Natural killer cell (primary cell): ENCODE measurements around the gene CAVIN1. TPM values are rescaled to one million over a fixed set of nuclear protein-coding genes. Genes with fewer than 3 reads are reported as not detected.

Experiments used
- ATAC-seq, 3 donors: fragments of 150-1000 bp in 2 of 3; fragments of 200-7000 bp in 1 of 3; cut with Tn5 transposase; 1 replicate in 1 of 3; 2 replicates in 2 of 3; pipeline ENCODE4 v1.10.0; 2021; ENCODE audit warnings: mild to moderate bottlenecking in 2 of 3, moderate library complexity in 2 of 3
- DNase-seq, 2 donors: peaks; one replicate each; pipeline versions ENCODE4 v3.0.0 to v3.0.0-alpha.2; 2013 to 2021; ENCODE audit warnings: mixed read lengths in 1 of 2
- H3K27ac ChIP-seq: one replicate; pipeline ENCODE4 v1.5.1; 2013; ENCODE audit warnings: mild to moderate bottlenecking, low read length
- H3K27me3 ChIP-seq: one replicate; pipeline ENCODE4 v1.6.1; 2013; ENCODE audit warnings: low read length; ENCODE audit not compliant: control insufficient read depth, insufficient read depth
- H3K36me3 ChIP-seq: one replicate; pipeline ENCODE4 v1.6.1; 2013; ENCODE audit warnings: low read length; ENCODE audit not compliant: control insufficient read depth, insufficient read depth
- H3K4me1 ChIP-seq: one replicate; pipeline ENCODE4 v1.6.1; 2013; ENCODE audit warnings: low read length; ENCODE audit not compliant: control insufficient read depth, insufficient read depth
- H3K4me3 ChIP-seq: one replicate; pipeline ENCODE4 v1.5.1; 2013; ENCODE audit warnings: low read length
- H3K9me3 ChIP-seq: one replicate; pipeline ENCODE4 v1.6.1; 2013; ENCODE audit warnings: low read length; ENCODE audit not compliant: control insufficient read depth, insufficient read depth
- H3K27ac Mint-ChIP-seq, 2 donors: one replicate each; pipeline ENCODE4 v1.8.0; 2022; ENCODE audit warnings: mild to moderate bottlenecking in 2 of 2, mixed read lengths in 2 of 2, moderate library complexity in 1 of 2
- H3K27me3 Mint-ChIP-seq, 2 donors: one replicate each; pipeline ENCODE4 v1.8.0; 2022; ENCODE audit warnings: low read depth in 2 of 2, mixed read lengths in 2 of 2
- H3K36me3 Mint-ChIP-seq: one replicate; pipeline ENCODE4 v1.8.0; 2022; ENCODE audit warnings: mixed read lengths
- H3K4me1 Mint-ChIP-seq, 2 donors: one replicate each; pipeline ENCODE4 v1.8.0; 2022; ENCODE audit warnings: mixed read lengths in 2 of 2
- H3K4me3 Mint-ChIP-seq: one replicate; pipeline ENCODE4 v1.8.0; 2022; ENCODE audit warnings: mild to moderate bottlenecking, moderate library complexity, mixed read lengths
- H3K9me3 Mint-ChIP-seq, 2 donors: one replicate each; pipeline ENCODE4 v1.8.0; 2022; ENCODE audit warnings: mixed read lengths in 2 of 2
- WGBS: methylation state at CpG from one replicate; pipeline ENCODE4 v1.1.7; 2013; ENCODE audit warnings: missing lambda C conversion rate; ENCODE audit not compliant: insufficient coverage; 5-methylcytosine and 5-hydroxymethylcytosine counted together
- intact Hi-C: fragments of 100-400 bp; cut with micrococcal nuclease; formaldehyde crosslinking; loops from one replicate; pipeline ENCODE4 v1.14.2; 2022
- total RNA-seq, 4 donors: library from RNA; stranded (reverse); fragments of 120-200 nt in 1 of 4; gene quantifications; one replicate each; pipeline versions ENCODE4 v1.2.3 to v1.2.4, GENCODE V29; 2013 to 2022
- TF ChIP-seq, protein P1 (sequence below): fragments of 200-600 bp; IDR thresholded peaks from one replicate; pipeline ENCODE4 v1.8.0; 2022; ENCODE audit warnings: antibody characterized with exemption

Gene CAVIN1
- total RNA-seq, 3 donors from 2014 or later (not counting 1 experiment from before 2014, with no cell fraction given): 0.11 to 0.20 TPM; not detected in 1

- peaks cover 7% of the 10 kb centered on the region for H3K4me1 ChIP-seq
- H3K4me3 ChIP-seq: no peak overlapping the region
- H3K27me3 Mint-ChIP-seq: peaks cover 7 to 9% of the 10 kb centered on the region in 2 donors
- TF ChIP-seq, protein P1, sequence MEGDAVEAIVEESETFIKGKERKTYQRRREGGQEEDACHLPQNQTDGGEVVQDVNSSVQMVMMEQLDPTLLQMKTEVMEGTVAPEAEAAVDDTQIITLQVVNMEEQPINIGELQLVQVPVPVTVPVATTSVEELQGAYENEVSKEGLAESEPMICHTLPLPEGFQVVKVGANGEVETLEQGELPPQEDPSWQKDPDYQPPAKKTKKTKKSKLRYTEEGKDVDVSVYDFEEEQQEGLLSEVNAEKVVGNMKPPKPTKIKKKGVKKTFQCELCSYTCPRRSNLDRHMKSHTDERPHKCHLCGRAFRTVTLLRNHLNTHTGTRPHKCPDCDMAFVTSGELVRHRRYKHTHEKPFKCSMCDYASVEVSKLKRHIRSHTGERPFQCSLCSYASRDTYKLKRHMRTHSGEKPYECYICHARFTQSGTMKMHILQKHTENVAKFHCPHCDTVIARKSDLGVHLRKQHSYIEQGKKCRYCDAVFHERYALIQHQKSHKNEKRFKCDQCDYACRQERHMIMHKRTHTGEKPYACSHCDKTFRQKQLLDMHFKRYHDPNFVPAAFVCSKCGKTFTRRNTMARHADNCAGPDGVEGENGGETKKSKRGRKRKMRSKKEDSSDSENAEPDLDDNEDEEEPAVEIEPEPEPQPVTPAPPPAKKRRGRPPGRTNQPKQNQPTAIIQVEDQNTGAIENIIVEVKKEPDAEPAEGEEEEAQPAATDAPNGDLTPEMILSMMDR: no peak
- ATAC-seq (no peak), DNase-seq (no peak)
- H3K9me3 ChIP-seq: no peaks in the 10 kb centered on the region
- no peak overlapping the region for H3K27ac ChIP-seq
- no peaks in the 10 kb centered on the region for H3K36me3 ChIP-seq
- no peaks in the 10 kb centered on the region for H3K9me3 Mint-ChIP-seq
- WGBS: 79% methylated on average over 3 of the region's 3 CpGs
- intact Hi-C loops: no loop called here
- no peaks in the 10 kb centered on the region for H3K27me3 ChIP-seq
- peaks cover 0 to 8% of the 10 kb centered on the region in 2 donors for H3K4me1 Mint-ChIP-seq
- H3K4me3 Mint-ChIP-seq: no peak overlapping the region
- H3K27ac Mint-ChIP-seq: no peak overlapping the region
- H3K36me3 Mint-ChIP-seq: no peaks in the 10 kb centered on the region
Measured at GRCh38 chr17:42413464-42414040, 9.5 kb downstream of the CAVIN1 start.

- intact Hi-C loops: no loop called here
- peaks cover 7% of the 10 kb centered on the region for H3K4me1 ChIP-seq
- no peak for DNase-seq
- H3K27me3 Mint-ChIP-seq: peaks cover 7 to 11% of the 10 kb centered on the region in 2 donors
- TF ChIP-seq, protein P1: no peak
- peaks cover 6 to 13% of the 10 kb centered on the region in 2 donors for H3K4me1 Mint-ChIP-seq
- H3K9me3 Mint-ChIP-seq: no peaks in the 10 kb centered on the region
- no peak overlapping the region for H3K27ac Mint-ChIP-seq
- 94% methylated on average over 10 of the region's 11 CpGs for WGBS
- no peak overlapping the region for H3K4me3 ChIP-seq
- no peaks in the 10 kb centered on the region for H3K9me3 ChIP-seq
- H3K36me3 Mint-ChIP-seq: no peaks in the 10 kb centered on the region
- H3K27me3 ChIP-seq: no peaks in the 10 kb centered on the region
- ATAC-seq: no peak
- no peaks in the 10 kb centered on the region for H3K36me3 ChIP-seq
- no peak overlapping the region for H3K27ac ChIP-seq
- H3K4me3 Mint-ChIP-seq: no peak overlapping the region
Measured at GRCh38 chr17:42411905-42412679, 11.0 kb downstream of the CAVIN1 start.

DNA sequence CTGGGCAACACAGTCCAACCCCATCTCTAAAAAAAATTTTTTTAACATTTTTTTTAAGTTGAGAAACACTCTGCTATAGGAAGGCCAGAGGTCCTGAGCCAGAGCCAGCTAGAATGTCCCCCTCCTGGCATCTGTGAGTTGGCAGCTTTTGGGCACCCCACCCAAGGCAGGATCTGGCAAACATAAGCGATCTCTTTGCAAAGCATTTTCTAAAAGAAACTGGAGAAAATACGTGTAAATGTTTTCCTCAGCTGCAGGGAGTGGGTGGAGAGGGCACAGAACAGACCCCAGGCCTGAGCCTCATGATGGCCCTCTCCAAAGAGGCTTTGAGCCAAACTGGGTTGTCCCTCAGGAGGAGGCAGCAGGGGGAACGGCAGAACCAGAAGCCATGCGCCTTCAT lies 11.7 kb downstream of the CAVIN1 start:
- Histone ChIP-seq H3K36me3 (no peaks in the 10 kb centered on the region), H3K27ac (no peak overlapping the region), H3K4me3 (no peak overlapping the region), H3K9me3 (no peaks in the 10 kb centered on the region), H3K4me1 (peaks cover 8% of the 10 kb centered on the region), H3K27me3 (no peaks in the 10 kb centered on the region)
- H3K36me3 Mint-ChIP-seq: no peaks in the 10 kb centered on the region
- peaks cover 6 to 13% of the 10 kb centered on the region in 2 donors for H3K4me1 Mint-ChIP-seq
- TF ChIP-seq, protein P1: no peak
- ATAC-seq (no peak), DNase-seq (no peak)
- no peak overlapping the region for H3K4me3 Mint-ChIP-seq
- no peak overlapping the region for H3K27ac Mint-ChIP-seq
- 77% methylated on average over 2 of the region's 4 CpGs for WGBS
- intact Hi-C loops: no loop called here
- H3K27me3 Mint-ChIP-seq: peaks cover 7 to 11% of the 10 kb centered on the region in 2 donors
- H3K9me3 Mint-ChIP-seq: no peaks in the 10 kb centered on the region
